Bronchial epithelial cell (primary cell): ENCODE results near the gene PDHX. TPM values are rescaled to one million over a fixed set of nuclear protein-coding genes. Genes with fewer than 3 reads are reported as not detected.
A peak's percentile ranks its signal among the peaks of the same experiment; 100 is the strongest.

Experiments used
- DNase-seq: peaks from one replicate; pipeline ENCODE4 v3.0.0-alpha.2; 2010; ENCODE audit warnings: low read depth
- FAIRE-seq: peaks from 2 replicates; lab custom pipeline; 2011; peaks lifted over from hg19 to GRCh38; lab: Jason Lieb, UNC
- H3K27me3 ChIP-seq: 2 replicates; pipeline ENCODE4 v1.5.1; 2011; ENCODE audit warnings: low read length; ENCODE audit not compliant: control insufficient read depth, insufficient read depth
- H3K36me3 ChIP-seq: 2 replicates; pipeline ENCODE4 v1.5.1; 2011; ENCODE audit warnings: low read length; ENCODE audit not compliant: control insufficient read depth, insufficient read depth
- H3K4me3 ChIP-seq: 2 replicates; pipeline ENCODE4 v1.5.1; 2011; ENCODE audit warnings: mild to moderate bottlenecking, low read depth, low read length, control low read depth
- total RNA-seq: library from RNA; depleted of rRNA; stranded (reverse); fragments of >200 nt; gene quantifications from 2 replicates; pipeline ENCODE4 v1.2.1, GENCODE V29; 2014
- TF ChIP-seq, protein P1 (sequence below): IDR thresholded peaks from 2 replicates; pipeline ENCODE4 v1.5.1; 2011; ENCODE audit warnings: mild to moderate bottlenecking, moderate library complexity, low read length, control low read depth, inconsistent platforms; ENCODE audit not compliant: insufficient read depth, severe bottlenecking

PDHX gene
- total RNA-seq, 1 donor from 2014 or later: 26.6 TPM

DNA sequence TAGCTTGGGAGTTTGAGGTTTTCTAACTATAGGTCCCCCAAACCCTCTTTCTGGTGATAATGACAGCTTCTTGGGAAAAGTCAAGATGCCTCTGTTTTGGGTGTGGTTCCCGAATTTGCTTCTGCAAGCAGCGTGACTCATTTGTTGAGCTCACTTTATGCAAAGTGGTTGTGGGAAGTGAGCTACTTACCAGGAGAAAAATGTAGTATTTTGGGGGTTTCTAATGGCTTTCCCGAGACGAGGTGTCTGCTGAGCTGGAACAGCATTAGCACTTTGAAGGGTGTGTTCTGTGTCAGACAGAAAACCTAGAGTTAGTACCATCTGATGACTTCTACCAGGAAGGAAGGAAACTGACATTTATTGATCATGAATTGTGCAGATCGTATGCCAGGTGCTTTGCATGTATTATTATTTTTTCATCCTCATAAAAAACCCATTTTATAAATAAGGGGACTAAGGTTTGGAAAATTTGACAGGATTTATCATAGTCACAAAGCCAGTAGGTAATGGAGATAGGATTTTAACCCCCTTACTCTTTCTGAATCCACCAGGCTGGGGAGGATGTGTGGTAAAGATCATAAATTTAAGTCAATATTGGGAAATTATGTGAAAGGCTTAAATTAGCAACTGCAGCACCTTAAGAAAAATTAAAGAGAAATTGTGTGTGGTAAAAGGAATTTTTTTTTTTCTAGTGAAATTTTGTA lies 113.7 kb downstream of the PDHX start:
- no peak for FAIRE-seq
- no peak overlapping the region for H3K4me3 ChIP-seq
- no peaks in the 10 kb centered on the region for H3K36me3 ChIP-seq
- TF ChIP-seq, protein P1, sequence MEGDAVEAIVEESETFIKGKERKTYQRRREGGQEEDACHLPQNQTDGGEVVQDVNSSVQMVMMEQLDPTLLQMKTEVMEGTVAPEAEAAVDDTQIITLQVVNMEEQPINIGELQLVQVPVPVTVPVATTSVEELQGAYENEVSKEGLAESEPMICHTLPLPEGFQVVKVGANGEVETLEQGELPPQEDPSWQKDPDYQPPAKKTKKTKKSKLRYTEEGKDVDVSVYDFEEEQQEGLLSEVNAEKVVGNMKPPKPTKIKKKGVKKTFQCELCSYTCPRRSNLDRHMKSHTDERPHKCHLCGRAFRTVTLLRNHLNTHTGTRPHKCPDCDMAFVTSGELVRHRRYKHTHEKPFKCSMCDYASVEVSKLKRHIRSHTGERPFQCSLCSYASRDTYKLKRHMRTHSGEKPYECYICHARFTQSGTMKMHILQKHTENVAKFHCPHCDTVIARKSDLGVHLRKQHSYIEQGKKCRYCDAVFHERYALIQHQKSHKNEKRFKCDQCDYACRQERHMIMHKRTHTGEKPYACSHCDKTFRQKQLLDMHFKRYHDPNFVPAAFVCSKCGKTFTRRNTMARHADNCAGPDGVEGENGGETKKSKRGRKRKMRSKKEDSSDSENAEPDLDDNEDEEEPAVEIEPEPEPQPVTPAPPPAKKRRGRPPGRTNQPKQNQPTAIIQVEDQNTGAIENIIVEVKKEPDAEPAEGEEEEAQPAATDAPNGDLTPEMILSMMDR: no peak
- H3K27me3 ChIP-seq: no peaks in the 10 kb centered on the region
- peak; percentile 90 for DNase-seq

DNA sequence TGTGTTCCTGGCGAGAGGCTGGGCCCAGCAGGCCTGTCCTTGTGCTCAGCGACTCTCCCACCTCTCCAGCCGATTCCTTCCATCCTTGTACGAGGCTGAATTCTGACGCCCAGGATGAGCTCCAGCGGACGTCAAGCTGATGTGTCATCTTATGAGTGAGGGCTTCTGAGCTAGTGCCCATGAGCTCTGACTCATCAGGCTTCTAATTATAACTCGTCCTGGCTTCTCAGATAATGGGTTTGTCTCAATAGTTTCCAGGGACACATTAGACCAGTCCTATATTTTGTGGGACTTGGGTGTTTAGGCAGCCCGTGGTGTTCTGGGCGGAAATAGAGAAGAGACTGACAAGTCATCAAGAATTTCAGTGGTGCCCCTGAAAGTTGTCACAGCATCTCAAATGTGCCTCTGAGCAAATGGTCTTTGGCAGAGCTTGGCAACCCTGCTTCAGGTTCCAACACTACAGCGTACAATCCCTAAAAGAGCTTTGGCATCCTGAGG lies 114.3 kb downstream of the PDHX start:
- no peaks in the 10 kb centered on the region for H3K27me3 ChIP-seq
- FAIRE-seq (no peak), DNase-seq (peak; percentile 98)
- no peaks in the 10 kb centered on the region for H3K36me3 ChIP-seq
- TF ChIP-seq, protein P1: no peak
- H3K4me3 ChIP-seq: no peak overlapping the region

DNA sequence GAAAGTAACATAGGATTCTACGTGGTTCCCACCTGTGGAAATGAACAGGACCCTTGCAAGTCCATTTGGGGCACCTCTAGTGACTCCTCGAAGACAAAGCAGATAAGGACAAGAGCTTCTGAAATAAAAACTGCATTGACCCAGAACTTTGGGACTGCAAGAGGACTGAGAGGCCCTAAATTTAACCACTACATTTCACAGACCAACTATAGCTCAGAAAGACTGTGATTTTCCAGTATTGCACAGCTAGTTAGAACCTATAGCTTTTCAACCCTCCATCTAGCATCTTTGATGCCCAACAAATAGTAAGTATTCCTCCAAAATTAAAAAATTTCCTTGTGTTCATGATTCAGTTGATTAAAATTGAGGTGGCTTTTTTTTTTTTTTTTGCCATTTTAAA lies 114.9 kb downstream of the PDHX start:
- Histone ChIP-seq H3K27me3 (no peaks in the 10 kb centered on the region), H3K4me3 (no peak overlapping the region), H3K36me3 (no peaks in the 10 kb centered on the region)
- DNase-seq (no peak), FAIRE-seq (no peak)
- TF ChIP-seq, protein P1: no peak

GRCh38 chr11:35031867-35032266 lies 115.4 kb downstream of the PDHX start:
- H3K4me3 ChIP-seq: no peak overlapping the region
- TF ChIP-seq, protein P1: no peak
- FAIRE-seq (no peak), DNase-seq (peak; percentile 97)
- H3K27me3 ChIP-seq: no peaks in the 10 kb centered on the region
- no peaks in the 10 kb centered on the region for H3K36me3 ChIP-seq

- H3K27me3 ChIP-seq: no peaks in the 10 kb centered on the region
- H3K4me3 ChIP-seq: no peak overlapping the region
- no peaks in the 10 kb centered on the region for H3K36me3 ChIP-seq
- no peak for DNase-seq
- FAIRE-seq: no peak
- TF ChIP-seq, protein P1: no peak
Observed at GRCh38 chr11:35033011-35033410, 116.6 kb downstream of the PDHX start.
